GM21515 (cell line): Measurements from ENCODE around the gene MED13L.
"Not testable (repeated sequence)": the region's sequence is repeated elsewhere in the genome, so short reads cannot be mapped to it uniquely, and the experiment has no call there.

Experiments
- ATAC-seq: cut with Tn5 transposase; IDR thresholded peaks from one replicate; pipeline ENCODE4 v1.9.1; 2021; ENCODE audit not compliant: unreplicated experiment

MED13L gene

GRCh38 chr12:116303929-116304328 is 26.4 kb upstream of the MED13L start:
- ATAC-seq: no peak

DNA sequence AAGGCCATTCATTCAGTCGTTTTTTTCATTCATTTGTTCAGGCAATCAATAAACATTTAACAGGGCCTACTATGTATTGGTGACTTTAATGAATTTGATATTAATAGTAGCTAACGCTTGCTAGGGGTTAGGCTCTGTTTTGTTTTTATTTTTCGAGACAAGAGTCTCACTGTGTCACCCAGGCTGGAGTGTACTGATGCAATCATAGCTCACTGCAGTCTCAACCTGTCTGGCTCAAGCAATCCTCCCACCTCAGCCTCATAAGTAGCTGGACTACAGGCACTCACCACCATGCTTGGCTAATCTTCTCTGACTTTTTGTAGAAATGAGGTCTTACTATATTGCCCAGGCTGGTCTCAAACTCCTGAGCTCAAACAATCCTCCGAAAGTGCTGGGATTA is 25.6 kb upstream of the MED13L start:
- ATAC-seq: no peak

GRCh38 chr12:116302166-116303058 is 24.9 kb upstream of the MED13L start:
- no peak for ATAC-seq

- ATAC-seq: no peak
Measured at GRCh38 chr12:116301621-116302020, 24.1 kb upstream of the MED13L start.

- ATAC-seq: no peak
Measured at GRCh38 chr12:116299665-116300328, 22.3 kb upstream of the MED13L start.

GRCh38 chr12:116299064-116299463 is 21.6 kb upstream of the MED13L start:
- ATAC-seq: no peak

DNA sequence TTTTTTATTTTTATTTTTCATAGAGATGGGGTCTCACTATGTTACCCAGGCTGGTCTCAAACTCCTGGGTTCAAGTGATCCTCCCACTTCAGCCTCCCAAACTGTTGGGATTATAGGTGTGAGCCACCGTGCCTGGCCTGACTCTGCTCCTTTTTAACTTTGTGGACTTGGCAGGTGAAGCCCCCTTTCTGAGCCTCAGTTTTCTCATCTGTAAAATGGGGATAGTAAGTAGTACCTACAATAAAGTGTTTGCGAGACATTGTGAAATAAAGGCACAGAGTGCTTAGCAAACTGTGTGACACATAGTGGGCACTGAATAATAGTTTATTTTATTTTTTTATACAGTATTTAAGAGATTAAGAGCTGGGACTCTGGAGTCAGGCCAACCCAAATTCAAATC is 21.1 kb upstream of the MED13L start:
- ATAC-seq: no peak

DNA sequence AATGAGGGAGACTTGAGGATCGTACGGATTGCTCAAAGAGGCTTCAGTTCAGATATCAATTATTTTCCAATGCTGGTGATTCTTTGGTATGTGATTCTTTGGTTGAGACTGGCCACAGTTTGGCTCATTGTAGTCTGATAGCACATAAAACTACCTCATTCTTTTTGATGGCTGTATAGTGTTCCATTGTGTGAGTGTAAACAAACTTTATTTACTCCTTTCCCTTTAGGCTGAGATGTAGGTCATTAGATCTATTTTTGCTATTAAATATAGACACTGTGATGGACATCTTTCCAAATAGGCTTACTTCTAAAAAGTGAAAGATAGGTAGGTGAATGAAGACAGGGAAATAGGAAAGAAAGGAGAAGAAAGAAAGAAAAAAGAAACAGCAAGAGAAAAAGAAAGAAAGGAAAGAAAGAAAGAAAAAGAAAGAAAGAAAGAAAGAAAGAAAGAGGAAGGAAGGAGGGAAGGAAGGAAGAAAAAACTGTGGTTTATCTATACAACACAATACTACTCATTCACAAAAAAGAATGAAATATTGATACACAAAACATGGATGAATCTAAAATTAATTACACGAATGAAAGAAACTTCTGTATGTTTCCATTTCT is 19.8 kb upstream of the MED13L start:
- no peak for ATAC-seq

- no peak for ATAC-seq
Measured at GRCh38 chr12:116295327-116296263, 18.1 kb upstream of the MED13L start.

DNA sequence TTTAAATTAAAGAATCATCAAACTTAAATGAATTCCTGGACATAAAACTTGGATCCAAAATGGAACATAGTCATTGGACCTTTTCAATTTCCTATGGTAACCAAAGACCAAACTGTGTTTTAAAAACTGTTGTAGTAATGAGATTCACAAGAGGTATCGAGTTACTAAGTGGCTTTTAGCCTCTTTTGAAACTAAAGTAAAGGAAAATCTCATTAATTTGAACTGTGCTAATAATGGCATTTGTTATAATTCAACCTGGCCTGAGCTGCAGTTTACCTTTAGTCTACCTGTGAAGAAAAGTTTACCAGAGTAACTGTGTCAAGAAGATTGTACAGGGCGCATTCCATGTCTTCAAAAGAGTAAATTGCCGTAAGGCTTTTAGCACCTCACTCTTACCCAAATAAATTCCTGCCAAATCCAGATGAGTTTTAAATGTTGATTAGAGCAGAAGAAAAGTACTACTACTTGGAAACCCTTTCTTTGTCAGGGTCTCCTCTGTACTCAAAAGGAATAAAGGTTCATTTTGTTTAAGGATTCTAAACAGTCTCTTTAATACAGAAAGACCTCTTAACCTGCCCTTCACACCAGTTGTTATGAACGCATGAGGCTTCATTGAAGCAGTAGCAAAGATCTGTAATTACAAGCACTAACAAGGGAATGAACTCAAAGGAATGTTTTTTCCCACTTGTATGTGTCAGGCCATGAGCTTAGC is 17.1 kb upstream of the MED13L start:
- ATAC-seq: no peak

DNA sequence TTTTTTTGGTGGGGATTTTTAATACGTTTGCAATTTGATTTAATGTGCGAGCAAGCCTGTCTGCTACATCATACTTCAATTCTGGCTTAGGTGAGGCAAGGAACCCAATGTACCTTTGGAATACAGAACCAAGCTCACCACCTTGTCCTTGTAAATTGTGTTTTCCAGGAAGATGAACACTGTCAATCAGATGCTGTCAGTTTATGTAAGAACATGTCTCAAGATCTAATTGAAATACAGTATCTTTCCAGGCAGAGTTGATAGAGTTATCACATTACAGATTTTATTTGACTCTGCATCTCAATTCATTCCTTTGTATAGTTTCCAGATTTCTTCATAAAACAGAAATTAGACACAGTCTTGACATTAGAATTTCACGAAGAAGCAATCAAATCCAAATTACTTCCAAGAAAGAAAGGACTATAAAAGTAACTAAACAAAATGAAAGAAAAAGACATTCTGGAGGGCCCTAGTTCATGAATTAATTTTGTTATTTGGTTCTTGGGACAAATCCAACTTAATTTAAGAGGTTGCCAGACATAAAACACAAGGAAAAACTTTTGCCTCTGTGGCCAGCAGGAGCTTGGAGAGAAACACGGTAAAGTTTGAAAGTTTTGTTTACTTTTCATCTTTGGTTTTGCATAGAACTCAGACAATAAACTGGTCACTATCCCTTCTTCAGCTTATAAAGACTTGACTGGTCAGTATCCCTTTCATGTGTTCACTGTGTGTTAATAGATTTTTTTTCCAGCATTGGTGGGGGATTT is 16.4 kb upstream of the MED13L start:
- ATAC-seq: no peak

DNA sequence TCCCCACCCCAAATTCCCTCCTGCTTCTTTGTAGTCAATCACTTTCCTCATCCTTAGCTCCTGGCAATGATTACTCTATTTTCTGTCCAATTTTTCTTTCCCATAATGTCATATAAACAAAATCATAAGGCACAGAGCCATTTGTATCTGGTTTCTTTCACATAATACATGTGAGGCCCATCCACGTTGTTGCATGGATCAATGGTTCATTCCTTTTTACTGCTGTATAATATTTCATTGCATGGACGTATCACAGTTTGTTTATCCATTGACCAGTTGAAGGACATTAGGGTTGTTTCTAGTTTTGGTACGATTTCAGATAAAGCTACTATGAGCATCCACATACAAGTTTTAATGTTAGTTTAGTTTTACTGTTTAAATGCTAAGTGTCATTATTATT is 13.7 kb upstream of the MED13L start:
- no peak for ATAC-seq

DNA sequence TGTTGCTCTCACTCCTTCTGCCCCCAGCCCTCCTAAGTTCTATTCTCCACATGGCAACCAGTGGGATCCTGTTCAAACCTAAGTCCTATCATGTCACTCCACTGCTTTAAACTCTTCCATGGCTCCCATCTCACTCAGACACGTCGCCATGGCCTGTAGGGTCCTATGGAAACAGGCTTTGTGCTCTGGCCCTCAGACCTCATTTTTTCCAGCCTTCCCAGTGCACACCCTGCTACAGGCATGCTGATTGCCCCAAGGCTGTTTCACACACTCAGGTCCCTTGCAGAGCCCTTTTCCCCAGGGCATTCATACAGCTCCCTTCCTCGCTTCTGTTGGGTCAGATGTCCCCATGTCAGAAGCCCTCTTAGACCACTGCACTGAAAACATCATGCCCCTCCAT is 11.2 kb upstream of the MED13L start:
- no peak for ATAC-seq

DNA sequence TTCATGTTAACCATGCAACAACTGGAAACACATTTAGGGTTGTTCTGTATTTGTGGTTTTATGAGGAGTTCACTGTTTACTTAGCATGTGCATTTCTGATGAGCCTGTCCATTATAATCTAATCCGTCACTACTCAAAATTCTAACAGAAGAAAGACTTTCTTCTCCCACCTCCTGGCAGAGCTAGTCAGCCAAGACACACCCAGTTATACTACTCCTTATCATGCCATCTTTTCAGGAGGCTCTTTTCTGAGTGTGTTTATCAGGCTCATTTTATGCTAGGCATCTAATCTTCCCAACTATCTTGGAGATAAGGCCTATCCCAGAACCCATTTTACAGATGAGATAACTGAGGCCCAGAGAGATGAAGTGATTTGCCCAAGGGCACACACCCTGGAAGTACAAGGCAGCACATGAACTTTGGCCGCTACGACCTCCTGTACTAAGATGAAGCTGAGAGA is 10.4 kb upstream of the MED13L start:
- ATAC-seq: no peak

GRCh38 chr12:116284396-116284795 is 6.9 kb upstream of the MED13L start:
- no peak for ATAC-seq

- ATAC-seq: not testable (repeated sequence)
Measured at GRCh38 chr12:116283881-116284280, 6.4 kb upstream of the MED13L start.

DNA sequence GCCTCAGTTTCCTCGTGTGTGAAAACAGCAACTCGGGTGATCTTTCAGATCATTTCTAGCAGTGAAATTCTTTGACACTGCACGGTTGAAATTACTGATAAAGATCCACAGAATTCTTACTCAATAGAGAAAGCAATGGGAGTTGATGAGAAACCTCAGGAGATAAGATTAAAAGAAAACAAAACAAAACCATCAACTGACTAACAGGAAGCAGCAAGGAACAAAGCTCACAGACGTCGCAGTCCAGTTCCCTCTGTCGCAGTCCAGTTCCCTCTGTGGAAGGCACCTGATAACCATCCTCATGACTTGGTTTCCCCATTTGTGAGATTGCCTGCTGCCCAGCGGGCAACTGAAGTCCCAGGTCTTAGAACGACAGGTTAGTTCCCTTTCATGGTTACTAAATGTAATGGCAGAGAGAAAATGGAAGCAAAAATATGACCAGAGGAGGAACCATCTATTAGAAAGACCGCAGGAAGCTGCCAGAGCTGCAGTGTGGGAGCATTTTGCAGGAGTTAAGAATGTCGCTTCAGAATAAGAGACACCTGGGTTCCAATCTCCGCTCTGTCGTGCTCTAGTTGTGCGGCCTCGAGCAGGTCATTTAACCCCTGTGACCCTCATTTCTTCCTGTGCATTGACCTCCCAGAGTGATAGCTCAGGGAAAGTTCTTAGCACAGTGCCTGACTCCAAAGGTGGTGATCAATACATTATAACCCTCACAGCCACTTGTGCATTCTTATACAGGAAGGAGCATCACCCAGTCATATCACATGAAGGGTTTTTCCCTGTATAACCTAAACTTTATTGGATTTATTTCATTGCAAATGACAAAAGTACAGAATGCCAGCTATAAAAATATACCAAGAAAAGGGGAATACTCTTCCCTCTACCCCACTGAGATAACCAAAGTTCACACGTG is 5.1 kb upstream of the MED13L start:
- ATAC-seq: no peak

- ATAC-seq: no peak
Measured at GRCh38 chr12:116280595-116281290, 3.2 kb upstream of the MED13L start.
